ENCODE measurements around the gene CIB2.

The CIB2 gene

DNA sequence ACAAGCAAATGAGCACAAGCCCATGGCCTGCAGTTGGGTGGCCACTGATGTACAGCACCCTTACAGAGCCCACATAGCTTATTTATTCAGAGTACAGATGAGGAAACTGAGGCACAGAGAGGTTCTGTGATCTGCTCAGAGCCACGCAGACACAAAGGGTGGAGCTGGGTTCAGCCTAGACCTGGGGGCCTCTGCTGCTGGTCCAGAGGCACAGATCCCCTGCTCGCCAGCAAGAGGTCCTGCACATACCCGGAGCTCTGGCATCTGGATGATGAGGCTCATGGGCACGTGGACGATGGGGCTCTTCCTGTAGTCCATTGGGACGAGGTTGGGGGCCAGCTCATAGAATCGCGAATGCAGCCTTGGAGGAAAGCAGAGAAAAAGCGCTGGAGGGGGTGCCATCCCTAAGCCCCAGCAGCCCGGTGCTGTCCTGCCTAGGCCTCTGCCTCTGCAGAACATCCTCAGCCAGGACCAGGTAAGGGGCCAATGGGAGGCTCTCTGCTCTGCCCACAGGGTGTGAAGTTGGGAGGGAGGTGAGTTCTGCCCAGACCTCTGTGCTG, 20.2 kb downstream of the CIB2 start:
- H3K4me3 ChIP-seq (ENCODE audit: low read depth, low read length): no peak overlapping the region
- DNase-seq (ENCODE audit: low read depth): no peak

DNA sequence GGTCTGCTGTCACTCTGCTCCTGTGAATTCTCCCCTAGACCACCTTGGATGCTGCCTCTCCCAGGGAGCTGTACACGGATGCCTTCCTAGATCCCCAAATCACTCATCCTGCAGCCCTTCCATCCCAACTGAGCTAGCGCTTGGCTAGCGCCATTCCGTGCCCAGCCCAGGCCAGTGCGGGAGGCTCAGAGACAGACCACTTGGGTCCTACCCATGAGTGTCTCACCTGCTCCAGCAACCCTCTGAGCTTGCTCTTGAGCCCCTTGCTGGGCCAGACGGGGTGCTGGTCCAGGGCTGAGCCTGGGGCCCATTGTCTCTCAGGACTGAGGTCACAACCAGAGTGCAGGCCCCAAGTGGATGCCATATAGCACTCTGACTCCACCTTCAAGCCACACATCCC, 21.1 kb downstream of the CIB2 start:
- no peak overlapping the region for H3K4me3 ChIP-seq (ENCODE audit: low read depth, low read length)
- no peak for DNase-seq (ENCODE audit: low read depth)

DNA sequence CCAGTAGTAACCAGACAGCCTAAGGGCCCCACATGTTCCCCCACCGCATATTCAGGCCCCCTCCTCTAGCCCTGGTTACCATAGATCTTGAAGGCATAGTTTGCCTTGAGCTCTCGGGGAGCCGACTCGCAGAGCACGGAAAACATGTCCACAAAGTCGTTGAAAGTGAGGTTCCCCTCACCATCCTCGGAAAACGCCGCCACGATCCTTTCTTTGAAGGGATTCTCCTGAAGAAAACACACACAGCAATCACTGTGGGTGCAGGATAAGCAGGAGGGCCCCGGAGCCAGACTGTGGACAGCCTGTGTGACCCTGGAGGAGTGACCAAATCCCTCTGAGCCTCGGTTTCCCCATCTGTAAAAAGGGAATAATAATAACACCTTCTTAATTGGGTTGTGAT, 22.1 kb downstream of the CIB2 start:
- H3K4me3 ChIP-seq (ENCODE audit: low read depth, low read length): no peak overlapping the region
- DNase-seq (ENCODE audit: low read depth): no peak

DNA sequence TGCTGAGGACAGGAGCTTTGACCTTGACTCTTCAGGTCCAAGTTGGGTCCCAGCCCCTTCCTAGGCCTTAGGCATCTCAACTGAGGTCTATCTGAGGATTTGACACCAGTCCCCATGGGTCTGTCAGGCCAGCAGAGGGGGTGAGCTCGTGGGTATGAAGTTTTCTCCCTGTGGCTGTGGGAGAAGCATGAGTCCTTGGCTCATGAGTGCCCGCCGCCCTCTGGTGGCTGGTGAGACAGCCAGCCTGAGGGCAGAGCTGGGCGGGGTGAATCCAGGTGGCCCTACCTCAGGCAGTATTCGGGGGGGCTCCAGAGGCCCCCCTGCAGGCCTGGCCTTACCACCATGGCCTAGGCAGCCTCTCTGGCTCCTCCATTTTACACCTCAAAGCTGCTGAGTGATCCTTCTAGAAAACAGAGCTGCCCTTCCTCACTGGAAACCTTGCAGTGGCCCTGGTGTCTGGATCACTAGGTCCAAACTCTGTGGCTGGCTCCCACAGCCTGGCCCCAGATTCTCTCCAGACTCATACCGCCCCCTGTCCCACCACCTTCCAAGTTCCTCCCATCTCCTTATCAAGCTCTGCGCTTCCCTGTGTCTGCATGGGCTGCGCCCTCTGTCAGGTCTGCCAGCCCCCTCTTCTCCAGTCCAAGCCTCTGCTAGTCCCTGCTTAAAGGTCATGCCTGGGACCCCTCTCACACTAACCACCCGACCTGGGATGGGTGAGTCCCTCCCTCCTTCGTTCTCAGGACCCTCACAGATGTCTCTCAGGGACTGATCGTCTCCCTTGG, 22.8 kb downstream of the CIB2 start:
- peak; percentile 42 for DNase-seq (ENCODE audit: low read depth)
- H3K4me3 ChIP-seq (ENCODE audit: low read depth, low read length): no peak overlapping the region

DNA sequence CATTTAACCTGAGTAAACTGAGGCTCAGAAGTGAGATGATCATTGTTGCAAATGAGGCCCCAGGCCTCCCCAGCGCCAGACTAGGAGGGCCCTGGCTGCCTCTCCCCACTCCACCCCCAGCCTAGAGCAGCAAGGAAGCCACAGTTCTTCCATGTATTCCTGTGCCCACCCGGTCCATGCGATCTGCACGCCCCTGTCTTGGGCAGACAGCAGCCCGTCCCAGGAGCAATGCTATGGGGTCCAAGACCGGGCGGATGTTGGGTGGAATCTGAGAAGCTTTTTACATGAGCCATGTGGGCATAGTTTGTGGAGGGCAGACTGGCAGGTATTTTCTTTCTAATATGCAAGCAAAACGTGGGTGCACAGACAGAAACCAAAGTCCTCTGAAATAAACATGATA, 23.8 kb downstream of the CIB2 start:
- no peak overlapping the region for H3K4me3 ChIP-seq (ENCODE audit: low read depth, low read length)
- DNase-seq (ENCODE audit: low read depth): no peak

DNA sequence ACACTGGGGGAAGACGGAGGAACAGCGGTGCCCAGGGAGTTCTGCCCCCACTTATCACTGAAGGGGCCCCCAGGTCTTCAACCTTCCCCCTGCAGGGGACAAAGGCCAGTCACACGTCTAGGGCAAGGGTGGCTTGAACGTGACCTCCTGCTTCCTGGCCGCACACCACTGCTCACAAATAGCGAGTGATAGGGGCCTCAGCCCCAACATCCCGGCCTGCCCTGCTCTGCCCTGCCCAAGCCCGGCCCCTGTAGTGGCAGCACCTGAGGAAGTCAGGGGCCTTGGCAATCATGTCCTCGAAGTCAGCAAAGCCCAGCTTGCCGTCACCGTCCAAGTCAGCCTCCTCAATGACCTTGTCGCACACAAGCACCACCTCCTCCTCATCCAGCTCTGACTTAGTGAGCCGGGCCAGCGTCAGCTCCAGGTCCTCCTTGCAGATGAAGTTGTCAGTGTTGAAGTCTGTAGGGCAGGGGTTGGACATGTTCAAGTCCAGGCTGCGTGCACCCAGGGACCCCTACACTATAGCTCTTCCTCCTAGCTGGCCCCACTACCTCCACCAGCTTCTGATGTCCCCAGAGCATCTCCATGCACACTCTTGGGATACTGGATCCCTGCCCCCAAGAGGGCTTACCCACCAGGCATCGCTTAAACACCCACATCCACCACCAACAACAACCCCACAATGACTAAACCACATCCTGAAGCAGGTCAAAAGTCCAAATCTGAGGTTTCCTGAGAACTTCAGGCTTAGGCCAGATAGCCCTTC, 25.6 kb downstream of the CIB2 start:
- DNase-seq (ENCODE audit: low read depth): no peak
- H3K4me3 ChIP-seq (ENCODE audit: low read depth, low read length): no peak overlapping the region

DNA sequence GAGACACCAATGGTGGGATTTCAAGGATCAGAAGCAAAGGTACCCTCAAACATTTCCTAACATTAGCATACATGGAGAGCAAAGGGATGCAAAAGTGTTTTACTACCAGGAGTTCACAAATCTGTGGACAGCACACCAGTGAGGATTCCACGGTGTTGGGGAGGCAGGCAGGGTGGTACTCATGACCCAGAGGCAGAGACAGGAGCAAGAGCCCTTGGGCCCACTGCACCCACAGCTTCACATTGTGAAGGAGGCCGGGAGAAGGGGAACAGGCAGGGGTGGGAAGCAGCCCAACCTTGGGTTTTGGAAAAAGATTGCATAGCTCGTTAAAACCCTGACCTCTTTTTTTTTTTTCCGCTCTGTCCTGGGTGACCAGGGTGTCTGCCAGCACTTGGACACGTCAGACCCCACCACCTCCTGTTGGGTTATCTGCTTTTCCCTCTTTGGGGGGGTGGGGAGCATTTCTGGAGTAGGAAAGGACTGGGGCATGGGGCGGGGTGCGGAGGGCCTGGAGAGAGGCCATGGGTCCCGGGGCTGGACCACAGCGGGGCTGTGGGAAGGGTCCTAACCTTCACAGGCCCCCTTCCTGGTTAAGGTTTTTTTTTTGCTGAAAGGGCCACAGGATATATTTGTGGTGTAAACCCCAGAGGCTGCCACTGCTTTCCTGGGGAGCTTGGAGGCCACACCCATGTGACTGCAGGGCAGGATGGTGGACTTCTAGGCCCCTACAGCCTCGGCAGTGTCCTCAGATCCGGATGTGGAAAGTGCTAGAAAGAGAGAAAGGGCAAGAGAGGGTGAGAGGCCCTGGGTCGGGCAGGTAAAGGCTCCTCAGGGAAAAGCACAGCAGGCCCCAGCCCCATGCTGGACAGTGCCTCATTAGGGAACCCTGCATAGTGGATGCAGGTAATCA, 26.4 kb downstream of the CIB2 start:
- DNase-seq (ENCODE audit: low read depth): no peak
- H3K4me3 ChIP-seq (ENCODE audit: low read depth, low read length): no peak overlapping the region

DNA sequence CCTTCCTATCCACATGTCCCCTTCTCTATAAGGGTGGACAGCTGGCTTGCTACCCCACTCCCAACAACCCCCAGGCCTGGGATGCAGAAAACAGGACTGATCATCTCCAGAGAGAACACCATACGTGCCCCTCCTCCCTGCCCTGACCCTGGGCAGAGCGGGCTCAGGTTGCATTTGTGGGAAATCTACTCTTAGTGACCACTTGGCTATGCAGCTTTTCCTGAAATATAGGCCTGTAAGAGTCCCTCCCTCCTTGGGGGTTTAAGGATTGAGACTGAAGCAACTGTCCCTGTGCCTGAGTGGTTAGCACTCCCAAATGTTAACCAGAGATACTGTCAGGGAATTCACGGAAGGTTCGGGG, 27.1 kb downstream of the CIB2 start:
- H3K4me3 ChIP-seq (ENCODE audit: low read depth, low read length): no peak overlapping the region
- no peak for DNase-seq (ENCODE audit: low read depth)

DNA sequence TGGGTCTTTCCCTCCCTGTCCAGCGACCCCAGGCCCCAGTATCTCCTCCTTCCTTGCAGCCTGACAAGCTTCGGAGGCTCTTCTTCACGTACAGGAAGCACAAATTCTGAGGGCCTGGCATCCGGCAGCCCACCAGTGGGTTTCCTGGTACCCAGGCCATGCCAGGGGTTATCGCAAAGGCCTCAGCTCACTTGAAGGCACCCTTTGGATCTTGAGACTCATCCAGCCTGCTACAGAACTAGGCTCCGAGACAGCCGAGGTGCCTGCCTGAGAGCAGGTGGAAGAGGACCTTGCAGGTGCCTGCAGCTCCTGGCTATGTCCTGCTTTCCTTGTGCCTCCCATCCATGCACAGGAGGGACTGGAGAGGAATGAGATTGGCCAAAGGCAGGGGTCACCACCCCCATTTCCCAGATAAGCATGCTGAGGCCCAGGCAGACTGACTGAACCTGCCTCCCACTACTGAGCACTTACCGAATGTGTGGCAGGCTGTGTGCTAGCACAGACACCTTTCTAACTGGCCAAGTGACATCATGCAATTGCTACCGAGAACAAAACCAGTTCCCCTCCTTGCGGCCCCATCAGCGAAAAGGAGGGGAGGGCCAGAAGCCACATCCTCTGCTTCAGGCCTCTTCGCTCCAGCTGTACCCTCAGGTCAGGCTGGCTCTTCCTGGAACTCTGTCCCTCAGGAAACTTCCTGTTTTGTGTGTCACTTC, 27.7 kb downstream of the CIB2 start:
- DNase-seq (ENCODE audit: low read depth): no peak

DNA sequence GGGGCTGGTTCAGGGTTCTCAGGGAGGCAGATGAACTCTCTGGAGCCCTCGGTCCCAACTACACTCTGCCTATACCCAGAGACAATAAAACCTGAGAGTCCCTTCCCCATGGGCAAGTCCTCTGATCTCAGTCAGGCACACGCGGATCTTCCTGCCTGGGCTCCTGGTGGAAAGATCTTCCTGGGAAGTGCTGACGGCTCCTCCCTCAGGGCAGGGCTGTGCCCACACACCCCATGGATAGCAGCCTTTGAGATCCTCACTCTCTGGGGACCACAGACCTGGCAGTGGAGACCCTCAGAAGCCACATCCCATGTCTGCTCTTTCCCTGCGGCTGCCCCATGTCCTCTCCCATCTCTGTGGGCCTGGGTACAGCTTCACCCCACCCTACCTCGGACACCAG, 28.5 kb downstream of the CIB2 start:
- H3K4me3 ChIP-seq (ENCODE audit: low read depth, low read length): no peak overlapping the region
- no peak for DNase-seq (ENCODE audit: low read depth)

More for the DNA sequence above, 27.7 kb downstream of the CIB2 start:
- H3K4me3 ChIP-seq (ENCODE audit: low read depth, low read length): no peak overlapping the region

DNA sequence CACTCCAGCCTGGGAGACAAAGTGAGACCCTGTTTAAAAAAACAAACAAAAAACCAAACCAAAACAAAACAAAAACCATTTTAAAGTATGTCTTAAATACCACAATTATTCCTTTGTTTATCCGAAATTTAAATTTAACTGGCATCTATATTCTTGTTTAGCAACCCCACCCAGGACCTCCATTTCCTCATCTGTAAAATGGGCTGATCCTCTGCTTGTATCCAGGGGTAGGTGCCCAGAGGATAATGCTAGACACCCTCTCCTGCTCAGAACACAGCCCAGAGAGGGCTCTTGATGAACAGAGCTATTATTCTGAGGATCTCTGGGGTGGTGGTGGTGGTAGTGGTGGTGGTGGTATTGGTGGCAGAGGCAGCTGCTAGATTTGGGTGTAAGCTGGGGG, 29.0 kb downstream of the CIB2 start:
- H3K4me3 ChIP-seq (ENCODE audit: low read depth, low read length): no peak overlapping the region
- no peak for DNase-seq (ENCODE audit: low read depth)

DNA sequence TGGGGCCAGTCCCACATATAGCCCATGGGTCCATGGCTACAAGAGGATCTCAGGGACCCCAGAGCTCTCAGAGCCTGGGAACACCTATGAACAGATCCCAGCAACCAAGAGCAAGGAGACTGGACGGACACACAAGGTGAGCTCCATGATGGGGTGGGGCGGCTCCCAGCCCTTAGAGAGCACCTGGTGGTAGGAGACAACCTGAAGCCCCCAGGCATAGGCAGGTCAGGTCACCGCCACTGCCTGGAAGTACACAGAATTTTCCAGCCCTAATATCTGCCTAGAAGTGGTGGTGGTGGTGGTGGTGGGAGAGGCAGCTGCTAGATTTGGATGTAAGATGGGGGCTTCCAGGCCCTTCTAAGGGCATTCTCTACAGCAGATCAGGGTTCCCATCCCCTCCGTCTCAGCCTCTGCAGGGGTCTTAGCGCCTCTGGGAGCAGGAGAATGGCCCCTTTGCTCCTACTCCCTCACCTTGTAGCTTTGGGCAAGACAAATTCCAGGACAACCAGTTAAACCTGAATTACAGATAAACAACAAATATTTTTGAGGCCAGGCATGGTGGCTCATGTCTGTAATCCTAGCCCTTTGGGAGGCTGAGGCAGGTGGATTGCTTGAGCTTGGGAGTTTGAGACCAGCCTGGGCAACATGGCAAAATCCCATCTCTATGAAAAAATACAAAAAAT, 29.7 kb downstream of the CIB2 start:
- H3K4me3 ChIP-seq (ENCODE audit: low read depth, low read length): no peak overlapping the region
- no peak for DNase-seq (ENCODE audit: low read depth)

DNA sequence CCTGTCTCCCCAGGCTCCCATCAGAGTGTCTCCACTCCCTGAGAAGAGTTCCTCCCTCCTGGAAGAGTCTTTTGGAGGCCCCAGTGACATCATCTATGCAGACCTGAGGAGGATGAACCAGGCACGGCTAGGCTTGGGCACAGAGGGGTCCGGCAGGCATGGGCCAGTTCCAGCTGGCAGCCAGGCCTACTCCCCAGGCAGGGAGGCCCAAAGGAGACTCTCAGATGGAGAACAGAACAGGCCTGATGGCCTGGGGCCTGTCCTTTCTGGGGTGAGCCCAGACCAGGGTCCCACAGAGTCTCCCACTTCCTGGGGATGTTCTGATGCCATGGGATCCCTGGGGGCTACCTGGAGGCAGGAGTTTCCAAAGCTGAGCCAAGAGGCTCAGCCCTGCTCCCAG, 30.4 kb downstream of the CIB2 start:
- DNase-seq (ENCODE audit: low read depth): no peak
- H3K4me3 ChIP-seq (ENCODE audit: low read depth, low read length): no peak overlapping the region

DNA sequence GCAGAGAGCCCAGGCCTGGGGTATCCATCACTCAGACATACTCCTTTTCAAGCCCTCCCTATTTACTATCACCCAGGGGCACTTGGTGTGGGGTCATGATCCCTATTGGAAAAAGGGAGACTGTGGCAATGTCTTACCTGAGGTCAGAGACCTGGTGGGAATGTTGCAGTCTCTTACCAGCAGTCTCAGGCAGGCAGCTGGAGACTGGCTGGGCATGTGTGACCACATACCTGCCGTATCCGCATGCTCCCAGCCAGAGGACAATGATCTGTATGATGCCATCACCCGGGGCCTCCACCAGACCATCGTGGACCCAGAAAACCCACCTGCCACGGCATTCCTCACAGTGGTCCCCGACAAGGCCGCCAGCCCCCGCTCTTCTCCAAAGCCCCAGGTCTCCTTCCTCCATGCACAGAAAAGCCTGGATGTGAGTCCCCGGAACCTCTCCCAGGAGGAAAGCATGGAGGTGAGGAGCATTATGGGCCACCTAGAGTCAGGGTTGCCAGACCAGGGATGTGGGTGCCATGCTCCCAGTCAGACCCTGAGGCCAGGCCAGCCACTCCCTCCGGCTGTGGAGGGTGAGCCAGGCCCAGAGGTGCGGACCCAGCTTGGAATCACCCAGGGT, 33.0 kb downstream of the CIB2 start:
- H3K4me3 ChIP-seq (ENCODE audit: low read depth, low read length): no peak overlapping the region
- no peak for DNase-seq (ENCODE audit: low read depth)

DNA sequence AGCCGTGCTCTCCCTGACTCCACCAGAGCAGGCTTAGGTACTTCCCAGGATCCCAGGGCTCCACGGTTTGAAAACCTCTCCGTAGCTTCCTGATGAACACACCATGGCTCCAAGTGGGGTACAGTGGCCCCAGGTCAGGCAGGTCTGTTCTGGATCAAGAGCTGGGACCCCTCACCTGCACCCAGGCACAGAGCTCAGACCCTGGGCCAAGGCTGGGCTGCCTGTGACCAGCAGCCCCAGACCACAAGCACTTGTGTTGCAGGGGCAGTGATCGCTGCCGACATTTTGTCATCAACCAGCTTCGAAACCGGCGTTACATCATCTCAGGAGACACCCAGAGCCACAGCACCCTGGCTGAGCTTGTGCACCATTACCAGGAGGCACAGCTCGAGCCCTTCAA, 33.6 kb downstream of the CIB2 start:
- no peak for DNase-seq (ENCODE audit: low read depth)
- H3K4me3 ChIP-seq (ENCODE audit: low read depth, low read length): no peak overlapping the region

DNA sequence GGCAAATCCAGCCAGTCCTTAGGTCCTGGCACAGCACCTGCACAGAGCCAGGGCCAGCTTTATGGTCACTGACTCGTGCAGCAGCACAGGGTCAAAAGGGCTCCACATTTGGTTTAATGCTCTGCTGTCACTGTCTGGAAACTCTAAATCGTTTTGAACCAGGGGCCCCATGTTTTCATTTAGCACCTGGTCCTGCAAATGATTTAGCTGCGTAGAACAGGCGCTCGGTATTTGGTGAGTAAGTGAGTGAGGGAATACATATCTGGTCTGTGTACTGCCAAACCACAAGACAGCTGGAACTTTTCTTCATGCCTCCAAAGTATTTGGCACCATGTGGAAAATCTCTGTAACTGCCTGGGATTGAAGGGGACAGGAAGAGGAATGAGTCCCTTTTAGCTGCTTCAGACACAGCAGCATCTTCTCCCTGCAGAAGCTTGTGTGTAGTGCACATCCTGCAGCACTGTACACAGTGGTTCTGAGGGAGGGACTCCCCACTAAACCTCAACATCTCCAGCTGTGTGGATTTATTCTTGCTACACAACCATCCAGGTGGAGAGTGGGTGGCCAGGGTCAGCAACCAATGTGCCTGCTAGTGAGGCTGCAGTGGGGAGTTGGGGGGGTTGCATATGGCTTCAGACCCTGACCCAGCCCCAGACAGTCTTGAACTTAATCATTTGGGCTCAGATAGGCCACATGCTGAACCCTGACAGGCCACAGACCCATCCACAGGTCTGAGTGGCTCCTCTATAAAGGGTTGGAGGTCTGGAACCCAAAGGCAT, 37.8 kb downstream of the CIB2 start:
- no peak overlapping the region for H3K4me3 ChIP-seq (ENCODE audit: low read depth, low read length)
- DNase-seq (ENCODE audit: low read depth): peak; percentile 77

DNA sequence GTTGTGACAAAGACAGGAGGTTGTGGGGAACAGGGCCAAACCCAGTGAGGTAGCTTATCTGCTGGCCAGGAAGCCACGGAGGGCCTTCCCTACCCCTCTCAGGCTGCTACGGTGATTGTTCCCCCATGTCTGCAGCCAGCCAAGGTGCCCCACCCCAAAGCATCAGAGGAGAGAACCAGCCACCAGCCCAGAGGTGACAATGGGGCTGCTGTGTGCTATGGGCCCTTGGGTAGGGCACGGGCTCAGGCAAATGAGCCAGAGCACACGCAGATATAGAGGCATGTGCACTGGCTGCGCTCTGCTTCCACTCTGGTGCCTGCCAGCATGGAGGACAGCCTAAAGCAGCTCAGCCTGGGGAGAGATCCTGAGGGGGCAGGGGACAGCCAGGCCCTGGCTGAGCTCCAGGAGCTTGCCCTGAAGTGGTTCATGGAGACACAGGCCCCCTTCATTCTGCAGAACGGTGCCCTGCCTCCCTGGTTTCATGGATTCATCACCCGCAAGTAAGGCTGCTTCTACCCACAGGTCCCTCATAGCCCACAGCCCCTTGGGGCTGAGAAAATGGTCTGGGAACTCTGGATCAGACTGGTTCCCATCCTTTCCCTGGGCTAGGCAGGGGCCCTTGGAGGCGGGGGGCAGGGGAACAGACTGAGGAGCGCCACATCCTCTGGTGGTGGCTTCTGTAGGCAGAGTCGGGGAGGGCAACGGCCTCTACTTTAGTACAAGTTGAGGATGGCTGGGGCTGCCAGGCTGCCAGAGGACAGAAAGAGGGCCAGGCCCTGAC, 38.8 kb downstream of the CIB2 start, which contains the start of gene SH2D7:
Gene SH2D7 (plus strand): TSS at position 301 of the 781 bp plus-strand sequence. CDS start 24 bp downstream, at position 325.
- DNase-seq (ENCODE audit: low read depth): no peak
- H3K4me3 ChIP-seq (ENCODE audit: low read depth, low read length): no peak within 1 kb of the TSS

Measured in skeletal muscle cell (primary cell).